Progenitor cell of endocrine pancreas (in vitro differentiated cells): ENCODE data around the gene KCTD18. TPM values are rescaled to one million over a fixed set of nuclear protein-coding genes. Genes with fewer than 3 reads are reported as not detected.

Source experiments
- DNase-seq: peaks from one replicate; pipeline ENCODE4 v3.0.0; 2021; ENCODE audit warnings: low spot score; ENCODE audit not compliant: unreplicated experiment
- H3K27ac Mint-ChIP-seq: 2 replicates; pipeline ENCODE4 v1.8.0; 2021; ENCODE audit warnings: mild to moderate bottlenecking, moderate library complexity, mixed read lengths
- H3K27me3 Mint-ChIP-seq: 2 replicates; pipeline ENCODE4 v1.8.0; 2021; ENCODE audit warnings: mixed read lengths
- H3K36me3 Mint-ChIP-seq: 2 replicates; pipeline ENCODE4 v1.8.0; 2022; ENCODE audit warnings: mixed read lengths; ENCODE audit not compliant: insufficient read depth
- H3K4me1 Mint-ChIP-seq: 2 replicates; pipeline ENCODE4 v1.8.0; 2021; ENCODE audit warnings: low read depth, mixed read lengths
- H3K4me3 Mint-ChIP-seq: 2 replicates; pipeline ENCODE4 v1.8.0; 2021; ENCODE audit warnings: low read depth, mild to moderate bottlenecking, moderate library complexity, mixed read lengths
- H3K9me3 Mint-ChIP-seq: 2 replicates; pipeline ENCODE4 v1.8.0; 2021; ENCODE audit warnings: low read depth, mixed read lengths
- CTCF ChIP-seq: fragments of 200-600 bp; sonication (generic); IDR thresholded peaks from one replicate; pipeline ENCODE4 v1.5.0; 2021; ENCODE audit warnings: antibody characterized with exemption, mild to moderate bottlenecking; ENCODE audit not compliant: unreplicated experiment
- total RNA-seq: library from RNA; stranded (reverse); gene quantifications from 2 replicates; pipeline ENCODE4 v1.2.1, GENCODE V29; 2021

The KCTD18 gene
- total RNA-seq, 1 donor from 2014 or later, result 7.3 TPM

- Mint-ChIP-seq H3K27me3 (no peaks in the 10 kb centered on the region), H3K36me3 (peaks cover 9% of the 10 kb centered on the region), H3K4me1 (no peaks in the 10 kb centered on the region), H3K9me3 (peaks cover 3% of the 10 kb centered on the region), H3K27ac (no peak overlapping the region), H3K4me3 (no peak overlapping the region)
- no peak for TF ChIP-seq CTCF
- no peak for DNase-seq
Measured at GRCh38 chr2:200502196-200502595, 7.7 kb downstream of the KCTD18 start.

DNA sequence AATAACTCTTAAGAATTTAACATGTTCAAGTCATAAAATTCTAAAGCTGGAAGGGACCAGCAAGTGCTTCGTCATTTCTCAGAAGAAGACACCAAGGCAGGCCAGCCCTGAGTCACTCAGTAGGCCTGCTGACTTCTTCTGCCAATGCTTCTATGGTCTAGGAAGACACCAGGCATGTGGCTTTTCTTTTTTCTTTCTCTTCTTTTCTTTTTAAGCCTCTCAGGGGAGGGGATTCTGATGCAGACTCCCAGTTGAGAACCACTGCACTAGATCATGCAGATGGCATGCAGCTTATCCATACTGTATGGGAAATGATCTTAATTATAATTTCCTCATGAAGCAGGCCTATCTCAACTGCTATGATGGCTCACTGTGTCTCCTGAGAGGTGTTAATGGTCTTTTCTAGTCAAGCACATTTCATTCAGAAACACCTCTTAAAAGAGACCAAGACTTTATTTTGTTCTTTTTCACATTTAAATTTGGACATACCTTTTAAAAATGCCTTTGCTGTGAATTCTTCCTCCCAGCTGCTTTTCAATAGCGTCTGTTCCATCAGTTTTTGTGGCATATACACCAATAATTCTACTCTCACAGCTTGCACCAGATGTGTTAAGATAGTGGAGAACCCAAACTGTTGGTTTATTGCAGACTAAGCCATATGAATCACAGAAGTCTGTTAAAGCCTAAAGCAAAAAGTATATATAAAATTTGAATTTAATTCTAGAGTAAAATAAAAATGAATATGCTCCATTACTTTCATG lies 11.3 kb downstream of the KCTD18 start:
- H3K4me3 Mint-ChIP-seq, result no peak overlapping the region
- DNase-seq, result no peak

DNA sequence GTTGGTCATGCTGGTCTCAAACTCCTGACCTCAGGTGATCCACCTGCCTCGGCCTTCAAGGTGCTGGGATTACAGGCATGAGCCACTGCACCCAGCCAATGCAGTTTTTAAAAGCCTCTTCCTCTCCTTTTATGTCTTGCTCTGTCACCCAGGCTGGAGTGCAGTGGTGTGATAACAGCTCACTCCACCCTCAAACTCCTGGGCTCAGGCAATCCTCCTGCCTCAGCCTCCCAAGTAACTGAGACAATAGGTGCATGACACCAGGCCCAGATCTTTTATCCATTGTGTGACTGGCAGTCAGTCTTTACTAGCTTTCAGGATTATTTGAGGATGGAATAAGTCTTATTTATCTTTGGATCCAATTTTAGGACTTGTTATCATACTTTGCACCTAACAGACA lies 13.2 kb downstream of the KCTD18 start:
- TF ChIP-seq CTCF, result no peak
- DNase-seq, result no peak
- Mint-ChIP-seq H3K4me3 (no peak overlapping the region), H3K27me3 (no peaks in the 10 kb centered on the region), H3K9me3 (no peaks in the 10 kb centered on the region), H3K4me1 (no peaks in the 10 kb centered on the region), H3K36me3 (peaks cover 13% of the 10 kb centered on the region), H3K27ac (no peak overlapping the region)

More for the DNA sequence above, 11.3 kb downstream of the KCTD18 start:
- Mint-ChIP-seq H3K27ac (no peak overlapping the region), H3K36me3 (peaks cover 13% of the 10 kb centered on the region), H3K4me1 (no peaks in the 10 kb centered on the region), H3K27me3 (no peaks in the 10 kb centered on the region), H3K9me3 (peaks cover 3% of the 10 kb centered on the region)
- no peak for TF ChIP-seq CTCF

DNA sequence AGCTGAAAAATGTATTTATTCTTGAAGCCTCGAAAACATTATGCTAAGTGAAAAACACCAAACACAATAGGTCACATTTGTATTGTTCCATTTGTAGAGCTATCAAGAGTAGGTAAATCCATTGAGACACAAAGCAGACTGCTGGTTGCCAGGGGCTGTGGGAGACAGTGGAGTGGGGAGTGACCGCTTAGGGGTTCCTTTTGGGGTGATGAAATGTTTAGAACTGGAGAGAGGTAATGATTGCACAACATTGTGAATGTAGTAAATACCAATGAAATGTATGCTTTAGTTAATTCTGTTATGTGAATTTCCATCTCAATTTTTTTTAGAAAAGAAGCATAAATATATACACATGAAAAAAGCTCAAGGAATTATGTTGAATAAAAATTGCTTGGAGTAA lies 15.8 kb downstream of the KCTD18 start:
- Mint-ChIP-seq H3K4me1 (no peaks in the 10 kb centered on the region), H3K36me3 (peaks cover 30% of the 10 kb centered on the region), H3K27me3 (no peaks in the 10 kb centered on the region), H3K27ac (no peak overlapping the region), H3K4me3 (no peak overlapping the region), H3K9me3 (no peaks in the 10 kb centered on the region)
- TF ChIP-seq CTCF, result no peak
- no peak for DNase-seq

DNA sequence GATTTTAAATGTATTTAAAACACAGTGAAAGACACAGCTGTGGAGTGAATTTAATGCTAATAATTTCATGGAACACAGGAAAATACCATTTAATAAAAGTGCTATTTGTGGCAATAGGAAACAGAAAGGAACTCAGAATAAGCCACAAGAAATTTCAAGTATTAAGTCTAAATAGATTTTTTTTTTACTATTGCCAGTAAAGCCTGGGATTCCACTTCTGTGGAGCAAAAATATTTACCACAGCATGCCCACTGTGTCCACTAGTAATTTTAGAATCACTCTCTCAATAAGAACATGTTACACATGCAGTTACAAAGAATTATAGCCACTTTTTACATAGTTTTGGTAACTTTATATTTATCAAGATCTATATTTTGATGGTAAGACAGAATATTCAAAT lies 17.2 kb downstream of the KCTD18 start:
- no peak for TF ChIP-seq CTCF
- Mint-ChIP-seq H3K9me3 (no peaks in the 10 kb centered on the region), H3K4me1 (no peaks in the 10 kb centered on the region), H3K36me3 (peaks cover 32% of the 10 kb centered on the region), H3K27me3 (no peaks in the 10 kb centered on the region), H3K27ac (no peak overlapping the region), H3K4me3 (no peak overlapping the region)
- no peak for DNase-seq
